ENCODE measurements around the gene JMJD1C.

The JMJD1C gene

DNA sequence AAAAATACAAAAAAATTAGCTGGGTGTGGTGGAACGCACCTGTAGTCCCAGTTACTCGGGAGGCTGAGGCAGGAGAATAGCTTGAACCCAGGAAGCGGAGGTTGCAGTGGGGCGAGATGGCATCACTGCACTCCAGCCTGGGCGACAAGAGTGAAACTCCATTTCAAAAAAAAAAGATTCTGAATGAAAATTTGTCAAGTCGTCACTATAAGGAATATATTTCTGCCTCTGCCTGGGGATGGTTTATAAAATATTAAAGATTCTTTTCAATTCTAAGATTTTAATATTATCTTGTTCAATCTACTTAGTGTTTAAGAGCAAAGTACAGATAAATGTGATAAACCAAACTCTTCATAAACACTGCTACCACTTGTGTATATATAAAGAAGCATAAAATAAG lies 185.4 kb downstream of the JMJD1C start:
- ATAC-seq = no peak

DNA sequence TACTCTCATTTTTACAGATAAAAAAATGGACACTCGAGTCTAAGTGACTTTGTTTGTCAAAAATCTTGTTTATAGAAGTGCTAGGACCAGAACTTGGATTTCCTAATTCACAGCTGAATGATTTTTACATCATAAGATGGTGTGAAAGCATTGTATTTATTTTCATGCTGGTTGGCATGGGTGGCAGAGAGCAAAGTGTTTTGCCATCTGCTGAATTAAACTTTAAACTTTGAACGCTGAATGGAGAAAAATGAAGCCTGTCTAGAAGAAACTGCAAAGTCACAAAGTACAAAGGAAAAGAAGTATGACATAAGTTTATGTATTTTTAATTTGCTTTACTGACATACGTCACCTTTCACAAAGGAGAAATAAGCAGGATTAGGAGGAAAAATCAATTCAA lies 190.7 kb downstream of the JMJD1C start:
- ATAC-seq = no peak

DNA sequence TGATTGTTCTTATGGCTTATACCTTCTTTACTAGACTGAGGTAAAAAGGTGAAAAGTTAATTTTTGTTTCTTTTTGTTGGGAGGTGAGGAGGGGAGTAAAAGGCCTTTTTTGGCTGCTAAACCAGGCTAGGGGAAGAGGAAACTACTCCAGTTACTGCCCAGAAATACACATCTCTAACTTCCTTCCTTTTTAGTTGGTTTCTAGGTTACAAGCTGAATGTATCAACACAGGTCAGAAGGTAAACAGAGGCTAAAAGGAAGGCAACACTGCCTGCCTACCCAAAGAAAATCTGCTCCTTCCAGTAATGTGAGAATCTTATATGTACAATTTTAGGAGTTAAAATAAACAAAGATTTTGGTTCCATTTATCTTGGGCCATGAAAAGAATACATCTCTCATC lies 192.2 kb downstream of the JMJD1C start:
- no peak for ATAC-seq

DNA sequence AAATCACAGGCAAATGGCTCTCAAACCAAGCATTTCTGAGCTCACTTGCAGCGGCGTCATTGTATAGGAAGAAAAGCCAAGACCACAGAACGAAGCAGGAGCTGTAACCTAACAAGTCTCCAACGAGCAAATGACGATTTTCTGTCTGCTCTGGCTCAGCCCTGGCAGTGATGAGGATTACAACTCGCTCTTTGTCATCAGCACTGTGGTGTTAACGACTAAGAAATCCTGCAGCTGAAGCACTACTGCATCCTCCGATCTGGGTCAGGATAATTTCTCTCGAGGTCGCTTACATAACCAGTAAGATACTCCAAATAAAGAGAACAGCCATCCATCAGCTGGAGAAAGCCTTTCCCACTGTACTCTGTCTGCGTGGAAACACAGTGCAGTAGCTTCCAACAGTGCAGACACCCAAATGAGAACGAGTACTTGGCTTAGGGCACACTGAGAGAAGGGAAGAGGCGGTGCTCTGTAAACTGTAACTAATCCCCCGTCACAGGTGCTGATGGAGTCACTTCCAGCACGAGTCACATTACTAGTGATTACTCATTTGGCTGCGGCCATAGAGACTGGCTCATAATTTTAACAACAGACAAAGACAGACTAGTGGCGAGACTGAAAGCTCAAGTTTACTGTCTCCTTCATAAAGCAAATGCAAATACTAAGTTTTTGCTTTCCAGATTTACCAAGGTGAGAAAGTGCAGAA lies 196.8 kb downstream of the JMJD1C start:
- ATAC-seq = peak; percentile 98

DNA sequence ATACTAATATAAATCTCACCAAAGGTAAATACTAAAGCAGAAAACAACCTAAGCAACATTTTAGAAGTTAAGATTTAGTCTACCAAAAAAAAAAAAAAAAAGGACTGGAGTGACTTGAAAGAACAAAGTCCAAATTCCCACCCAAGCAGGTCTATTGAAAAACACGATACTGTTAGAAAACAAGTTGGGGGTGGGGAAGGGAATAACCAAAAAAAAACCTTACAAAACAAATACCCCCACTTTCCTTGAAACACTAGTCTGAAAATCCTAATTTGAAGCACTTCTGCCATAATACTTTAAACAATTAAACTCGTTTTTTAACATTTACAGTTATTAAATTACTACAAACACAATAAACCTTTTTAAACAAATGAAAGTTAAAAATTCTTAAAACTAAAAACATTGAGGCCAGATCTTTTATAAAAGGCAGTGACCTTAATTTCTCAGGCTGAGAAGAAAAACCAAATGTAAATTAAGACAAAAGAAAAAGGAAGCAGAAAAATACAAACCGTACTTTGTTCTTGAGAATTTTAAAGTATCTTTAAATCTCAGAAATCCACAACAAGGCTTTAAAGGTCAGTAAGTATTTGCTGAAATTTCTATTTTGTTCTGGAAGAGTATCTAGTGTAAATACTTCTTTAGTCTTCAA lies 197.5 kb downstream of the JMJD1C start:
- no peak for ATAC-seq

DNA sequence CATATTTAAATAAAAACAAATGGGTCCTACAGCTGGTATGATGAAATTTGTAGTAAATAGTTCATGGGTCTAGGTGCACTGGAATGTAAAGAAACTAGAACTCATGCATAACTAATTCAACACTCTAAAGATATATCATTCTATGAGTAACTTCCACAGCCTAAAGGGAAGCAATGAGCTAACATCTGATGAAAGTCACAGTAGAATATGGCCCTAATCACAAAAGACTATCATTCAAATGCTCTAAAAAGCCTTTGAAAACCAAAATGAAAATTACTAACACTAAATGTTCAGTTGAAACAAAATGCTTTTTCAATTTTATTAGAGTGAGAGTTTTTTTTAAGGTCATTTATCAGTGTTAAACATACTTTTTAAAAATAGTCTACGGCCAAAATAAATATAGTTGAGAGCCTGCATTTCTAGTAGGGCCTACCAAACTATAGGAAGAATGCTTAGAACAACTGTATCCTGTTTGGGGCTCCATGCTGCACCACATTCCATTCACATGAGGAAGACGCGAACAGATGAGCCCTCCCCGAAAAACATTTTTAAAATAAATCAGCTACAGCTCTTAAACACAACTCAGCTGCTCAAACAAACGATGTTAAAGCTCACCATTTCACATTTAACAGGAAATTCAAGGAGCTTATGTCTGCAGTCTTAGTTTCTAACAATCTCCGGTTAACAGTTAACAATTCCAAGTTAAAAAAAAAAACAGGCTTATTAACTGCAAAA lies 198.2 kb downstream of the JMJD1C start:
- ATAC-seq = peak in 1 of 2 donors; percentile 17

DNA sequence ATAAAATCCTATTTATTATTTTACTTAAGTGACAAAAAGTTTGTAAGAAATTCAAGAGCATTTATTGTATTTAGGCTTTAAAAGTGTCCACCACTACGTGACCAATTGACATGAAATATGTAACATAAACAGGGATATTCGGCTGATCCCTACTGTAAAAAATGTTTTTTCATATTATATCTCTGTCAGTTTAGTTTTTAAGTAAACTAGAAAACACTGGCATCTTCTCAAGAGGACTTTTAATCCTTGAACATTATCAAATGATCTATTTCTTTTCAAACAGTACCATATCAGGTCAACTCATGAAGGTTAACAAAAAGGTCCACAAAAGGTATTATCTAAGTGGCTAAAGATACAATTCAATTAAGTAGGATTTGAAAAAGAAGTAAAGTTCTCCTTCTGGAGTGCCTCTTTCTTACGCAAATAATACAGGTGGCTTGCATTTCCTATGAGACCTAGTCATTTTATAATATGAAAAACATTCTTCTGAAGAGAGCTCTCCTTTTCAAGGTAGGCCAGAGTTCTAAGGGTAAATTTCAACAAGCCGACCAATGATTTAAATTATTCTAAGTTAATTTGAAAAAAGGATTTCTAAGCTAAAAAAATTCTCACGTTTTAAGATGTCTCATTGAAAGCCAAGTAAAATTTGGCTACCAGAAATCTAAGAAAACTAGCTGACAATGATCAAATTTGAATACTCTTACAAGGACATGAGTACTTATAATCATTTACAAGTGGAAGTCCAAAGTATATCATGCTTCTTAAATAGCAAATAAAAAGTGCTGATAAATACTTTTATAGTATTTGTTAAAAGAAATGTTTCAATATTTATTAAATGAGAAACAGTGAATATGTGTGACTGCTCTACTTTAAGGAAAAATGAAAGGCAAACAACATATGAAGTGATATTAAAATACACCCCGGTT lies 199.1 kb downstream of the JMJD1C start:
- ATAC-seq = no peak

DNA sequence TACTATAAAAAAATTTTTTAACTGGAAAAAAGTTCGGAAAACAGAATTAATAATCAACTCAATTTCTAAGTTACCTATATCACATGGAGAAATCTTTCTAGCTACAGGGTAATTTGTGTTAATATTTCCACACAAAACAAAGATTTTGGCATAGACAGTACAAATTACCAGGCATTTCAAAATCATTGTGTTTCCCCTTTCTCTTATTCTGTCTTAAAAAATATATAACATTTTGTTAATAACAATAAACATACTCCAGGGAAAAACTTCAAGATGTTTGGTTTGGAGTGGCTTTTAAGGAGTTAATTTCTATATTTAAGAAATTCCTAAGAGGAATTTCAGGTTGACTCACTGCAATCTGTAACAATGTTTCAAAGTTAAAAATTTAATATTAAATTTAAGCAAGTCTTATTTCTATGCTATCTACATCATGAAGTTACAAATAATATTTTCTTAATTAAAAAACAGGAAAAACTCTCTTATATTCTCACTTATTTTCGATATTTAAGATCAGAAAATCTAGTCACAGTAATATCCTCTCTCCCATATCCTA lies 200.0 kb downstream of the JMJD1C start:
- ATAC-seq = no peak

DNA sequence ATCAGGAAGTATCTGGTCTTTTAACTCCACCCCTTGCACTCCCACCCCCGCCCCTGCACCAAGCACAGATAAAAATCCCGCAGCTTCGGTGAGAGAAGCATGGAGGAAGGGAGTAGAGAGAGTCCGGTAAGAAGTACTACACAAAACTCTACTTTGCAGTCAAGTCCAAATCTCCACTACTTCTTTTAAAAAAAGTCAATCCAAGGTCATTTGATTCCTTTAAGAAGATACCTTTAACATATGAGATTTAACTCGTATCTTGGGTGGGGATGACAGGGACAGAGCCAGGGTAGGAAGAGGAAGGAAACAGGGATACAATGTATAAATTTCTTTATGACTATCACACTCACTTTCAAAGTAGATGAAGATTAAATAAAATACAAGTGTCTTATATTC lies 200.6 kb downstream of the JMJD1C start:
- ATAC-seq = no peak

DNA sequence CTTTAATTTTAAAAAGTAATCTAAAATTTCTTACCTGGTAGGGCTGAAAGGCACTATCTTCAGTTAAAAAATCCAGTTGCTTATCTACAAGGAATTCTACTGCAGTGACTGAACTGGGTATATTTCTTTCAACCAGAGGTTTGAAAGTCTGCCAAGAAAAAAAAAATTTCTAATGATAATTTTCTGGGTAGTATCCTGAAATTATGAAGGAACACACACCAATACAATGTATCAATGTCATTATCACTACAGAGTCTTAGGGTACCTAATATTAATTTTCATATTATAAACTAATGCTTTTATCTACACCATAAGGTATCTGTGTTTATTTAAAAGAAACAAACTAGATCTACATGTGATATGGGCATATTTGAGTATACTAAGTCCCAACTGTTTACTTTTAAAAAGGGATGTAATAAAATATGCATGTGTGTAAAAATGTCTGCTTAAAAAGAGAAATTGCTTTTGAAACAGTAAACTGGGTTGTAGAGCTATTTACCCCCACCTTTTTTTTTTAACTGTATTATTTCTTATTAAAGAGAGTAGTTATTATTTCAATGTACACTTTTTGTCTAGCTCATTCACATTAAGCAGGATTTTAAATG lies 201.1 kb downstream of the JMJD1C start:
- no peak for ATAC-seq

DNA sequence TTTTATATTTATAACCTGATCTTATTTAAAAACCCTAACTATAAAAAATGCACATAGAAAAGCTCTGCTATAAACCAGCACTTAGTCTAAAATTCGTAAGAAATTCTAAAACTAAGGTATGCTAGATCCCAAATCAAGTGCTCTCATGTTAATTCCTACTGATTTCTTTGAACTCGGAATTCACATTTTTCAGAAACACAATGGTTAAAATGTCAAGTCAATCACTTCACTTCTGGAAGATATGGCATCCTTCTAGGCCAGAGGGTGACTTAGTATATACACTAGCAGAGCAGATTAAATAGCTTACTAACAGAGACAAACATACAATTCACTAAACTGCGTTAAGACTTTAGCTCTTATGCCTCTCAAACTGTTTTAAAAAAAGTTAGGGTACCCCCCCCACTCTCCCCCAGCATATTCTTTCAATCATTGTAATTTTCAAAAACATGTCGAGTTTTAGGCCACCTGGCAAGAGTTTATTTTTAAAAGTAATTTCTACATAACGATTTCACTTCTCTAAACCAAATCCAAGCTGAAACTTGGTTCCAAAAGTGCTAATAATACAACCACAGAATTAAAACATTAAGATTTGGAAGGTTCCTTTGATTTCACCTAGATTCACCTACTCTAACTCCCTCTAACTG lies 203.2 kb downstream of the JMJD1C start:
- ATAC-seq = no peak

DNA sequence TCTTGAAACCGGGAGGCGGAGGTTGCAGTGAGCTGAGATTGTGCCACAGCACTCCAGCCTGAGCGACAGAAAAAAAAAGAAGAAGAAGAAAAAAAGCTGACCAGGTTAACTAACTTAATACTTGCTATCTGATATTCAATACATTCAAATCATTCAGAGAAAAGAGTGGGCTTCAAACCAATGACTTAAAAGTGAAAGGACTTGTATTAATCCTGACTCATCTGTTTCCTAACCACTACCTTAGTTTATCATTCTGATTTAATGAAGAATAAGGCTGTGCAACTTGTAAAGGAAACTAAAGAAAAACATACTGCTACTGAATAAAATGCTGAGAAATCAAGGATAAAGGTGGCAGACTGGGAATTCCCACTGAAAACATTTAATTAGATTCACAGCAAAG lies 204.3 kb downstream of the JMJD1C start:
- peak; percentile 72 to 81 for ATAC-seq

DNA sequence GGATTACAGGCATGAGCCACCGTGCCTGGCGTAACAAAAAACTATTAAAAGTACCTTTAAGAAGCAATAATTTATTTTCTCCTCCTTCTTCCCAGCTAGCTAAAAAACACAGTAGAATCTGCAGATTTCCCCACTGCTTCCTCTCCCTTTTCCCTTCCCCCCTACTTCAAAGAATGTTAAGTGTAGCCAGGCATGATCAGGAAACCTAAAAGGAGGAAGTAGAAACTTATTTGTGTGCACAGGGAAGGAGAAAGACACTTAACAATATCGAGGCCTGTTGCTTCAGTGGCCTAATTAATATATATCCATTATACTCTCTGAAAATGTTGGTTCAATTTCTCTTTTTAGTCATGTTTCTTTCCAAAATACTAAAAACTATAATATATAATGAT lies 204.9 kb downstream of the JMJD1C start:
- no peak for ATAC-seq

DNA sequence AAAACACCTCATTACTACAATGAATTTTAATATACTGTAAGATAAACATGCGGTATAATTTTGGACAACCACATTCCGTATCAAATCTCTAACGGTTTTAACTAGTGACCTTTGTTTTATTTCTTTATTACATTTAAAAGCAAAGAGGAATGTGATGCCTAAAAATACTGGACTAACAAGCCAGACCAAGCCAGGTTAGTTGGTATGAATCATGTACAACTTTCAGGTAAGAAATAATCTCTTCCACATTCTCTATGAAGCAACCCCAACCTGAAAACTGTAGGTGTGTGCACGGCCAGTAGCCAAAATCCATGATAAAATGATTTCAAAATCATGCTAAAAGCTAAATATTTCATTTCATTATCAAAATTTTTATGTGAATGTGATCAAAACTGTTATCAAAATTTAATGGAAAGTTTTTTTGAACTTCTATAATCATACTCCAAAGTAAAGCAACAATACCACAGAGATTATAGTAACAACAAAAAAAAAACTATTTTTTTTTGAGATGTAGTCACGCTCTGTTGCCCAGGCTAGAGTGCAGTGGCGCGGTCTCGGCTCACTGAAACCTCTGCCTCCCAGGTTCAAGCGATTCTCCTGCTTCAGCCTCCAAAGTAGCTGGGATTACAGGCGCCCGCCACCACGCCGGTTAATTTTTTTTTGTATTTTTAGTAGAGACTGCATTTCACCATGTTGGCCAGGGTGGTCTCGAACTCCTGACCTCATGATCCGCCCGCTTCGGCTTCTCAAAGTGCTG lies 205.5 kb downstream of the JMJD1C start:
- no peak for ATAC-seq

DNA sequence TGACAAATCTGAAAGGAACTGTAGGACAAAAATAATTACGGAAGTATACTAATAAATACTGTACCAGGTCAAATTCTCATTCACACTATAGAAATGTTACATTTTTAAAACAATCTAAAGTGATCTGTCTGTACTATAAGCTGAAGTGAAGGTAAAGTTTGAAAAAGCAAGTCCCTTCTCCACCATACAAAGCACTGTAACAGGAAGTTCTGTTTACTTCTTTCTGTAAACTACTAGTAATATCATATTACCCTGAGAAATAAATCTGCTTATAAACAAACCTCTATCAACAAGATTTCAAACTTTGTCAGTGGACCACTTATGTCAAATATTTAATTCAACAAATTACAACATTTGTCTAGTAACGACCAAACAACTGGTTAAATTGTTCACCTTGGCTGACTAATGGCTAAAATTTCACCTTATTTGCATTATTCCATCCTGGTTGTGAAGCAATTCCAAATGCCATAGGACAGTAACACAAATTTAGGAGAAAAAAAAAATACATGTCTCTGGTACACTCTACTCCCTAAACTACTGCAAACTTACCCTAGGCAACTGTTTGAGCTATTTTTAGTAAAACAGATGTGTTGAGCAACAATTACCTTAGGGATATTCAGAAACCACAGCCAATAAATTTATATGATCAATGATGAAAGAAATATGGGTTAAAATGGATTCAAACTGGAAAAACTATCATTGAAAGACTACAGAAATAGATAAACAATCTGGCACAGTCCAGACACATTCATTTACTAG lies 206.7 kb downstream of the JMJD1C start:
- ATAC-seq = no peak

DNA sequence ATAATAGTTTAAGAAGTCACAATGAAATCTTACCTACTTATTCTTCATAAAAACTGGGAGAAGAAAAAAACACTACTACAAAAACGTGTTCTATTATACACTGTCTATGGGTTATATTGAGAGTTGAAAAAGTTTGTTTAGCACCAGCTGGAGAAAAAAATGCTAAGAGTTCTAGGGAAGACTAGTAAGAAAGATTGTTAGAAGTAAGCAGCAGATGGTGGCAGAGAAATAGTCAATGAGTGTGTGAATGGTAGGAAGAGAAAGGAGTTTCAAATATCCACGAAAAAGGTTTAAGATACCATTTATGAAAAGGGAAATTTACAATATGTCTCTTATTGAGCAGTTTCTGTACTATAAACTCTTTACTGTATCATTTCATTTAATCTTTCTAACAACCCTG lies 208.0 kb downstream of the JMJD1C start:
- no peak for ATAC-seq

DNA sequence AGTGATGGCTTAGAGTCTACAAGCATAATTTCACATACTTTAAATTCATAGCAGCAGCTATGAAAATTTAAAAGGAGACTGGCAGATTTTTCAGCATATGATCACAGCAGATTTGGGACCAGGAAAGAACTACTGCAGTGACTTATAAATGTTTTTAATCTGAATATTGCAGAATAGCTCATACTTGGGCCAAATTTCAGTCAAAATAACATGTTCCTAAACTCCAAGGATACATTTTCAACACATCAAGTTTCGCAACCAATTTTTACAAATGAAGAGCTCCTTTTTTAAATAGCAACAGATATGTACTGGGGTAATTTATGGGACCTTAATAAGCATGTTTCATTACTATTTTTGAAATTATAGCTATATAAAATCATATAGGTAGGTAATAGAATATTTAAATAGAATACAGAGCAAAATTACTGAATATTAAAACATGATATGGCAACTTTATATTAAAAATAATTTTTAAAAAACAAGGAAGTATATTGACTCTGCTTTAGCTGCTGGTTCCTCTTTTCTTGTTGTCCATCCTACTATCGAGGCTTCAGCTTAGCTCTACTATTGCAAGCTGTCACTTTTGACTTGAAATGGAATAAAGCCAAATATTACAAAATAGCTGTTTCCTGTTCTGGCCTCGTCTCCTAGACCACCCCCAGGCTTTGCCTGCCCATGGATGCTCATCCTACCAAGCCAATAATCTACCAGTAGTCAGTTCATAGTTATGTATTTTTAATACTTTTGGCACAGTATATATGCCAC lies 209.6 kb downstream of the JMJD1C start:
- no peak for ATAC-seq

DNA sequence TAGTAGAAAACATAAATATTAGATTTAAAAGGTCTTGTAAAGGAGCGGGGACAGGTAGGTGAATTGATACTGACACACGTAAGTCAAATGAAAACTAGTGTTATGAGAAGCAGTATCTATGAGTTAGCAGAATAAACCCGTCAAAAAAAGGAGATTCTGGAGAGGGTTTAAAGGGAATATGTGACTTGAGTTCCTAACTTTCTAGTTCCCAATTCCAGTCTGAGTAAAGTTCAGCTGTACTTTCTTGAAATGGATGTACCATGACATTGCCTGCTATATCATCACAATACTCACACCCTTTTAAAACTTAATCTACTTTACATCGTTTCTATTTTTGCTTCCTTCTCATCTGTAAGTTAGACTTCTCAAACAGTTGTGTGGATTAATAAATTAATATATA lies 210.5 kb downstream of the JMJD1C start:
- ATAC-seq = no peak

DNA sequence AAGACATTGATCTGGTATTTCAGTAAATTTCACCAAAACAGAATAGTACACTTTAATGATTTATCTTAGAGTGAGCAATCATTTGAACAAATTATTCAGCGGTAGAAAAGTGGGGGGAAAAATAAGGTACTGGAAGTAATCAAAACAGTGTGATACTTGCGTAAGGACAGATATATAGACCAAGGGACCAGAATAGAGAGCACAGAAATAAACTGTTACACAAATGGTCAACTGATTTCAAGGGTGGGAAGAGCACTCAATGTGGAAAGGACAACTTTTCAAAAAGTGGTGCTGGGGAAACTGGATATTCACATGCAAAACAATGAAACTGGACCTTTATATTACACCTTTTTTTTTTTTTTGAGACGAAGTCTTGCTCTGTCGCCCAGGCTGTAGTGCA lies 212.7 kb downstream of the JMJD1C start:
- no peak for ATAC-seq
